WTC11 (cell line): ENCODE measurements around the gene C1QTNF12. TPM values are rescaled to one million over a fixed set of nuclear protein-coding genes. Genes with fewer than 3 reads are reported as not detected.

Experiments used
- ATAC-seq: fragments of 200-7000 bp; cut with Tn5 transposase; 2 replicates; pipeline ENCODE4 v1.10.0; 2021; ENCODE audit warnings: mild to moderate bottlenecking, moderate library complexity
- CTCF ChIA-PET: fragments of 300-600 bp; sonication (Branson Sonifier 250); formaldehyde crosslinking; loops from one replicate; lab custom pipeline; 2021; ENCODE audit warnings: antibody characterized with exemption; lab: Charles Lee
- POLR2A ChIA-PET: fragments of 350-600 bp; sonication (Branson Sonifier 250); formaldehyde crosslinking; loops from one replicate; lab custom pipeline; 2021; ENCODE audit warnings: antibody characterized with exemption; lab: Charles Lee
- DNase-seq: peaks from one replicate; pipeline ENCODE4 v3.0.0; 2021; ENCODE audit warnings: low spot score
- H3K27ac Mint-ChIP-seq: 2 replicates; pipeline ENCODE4 v1.8.0; 2021; ENCODE audit warnings: mixed read lengths
- H3K27me3 Mint-ChIP-seq: 2 replicates; pipeline ENCODE4 v1.8.0; 2021; ENCODE audit warnings: low read depth, mild to moderate bottlenecking, moderate library complexity, mixed read lengths
- H3K36me3 Mint-ChIP-seq: 2 replicates; pipeline ENCODE4 v1.8.0; 2021; ENCODE audit warnings: mixed read lengths
- H3K4me1 Mint-ChIP-seq: 2 replicates; pipeline ENCODE4 v1.8.0; 2022; ENCODE audit warnings: mixed read lengths
- H3K4me3 Mint-ChIP-seq: 2 replicates; pipeline ENCODE4 v1.8.0; 2021; ENCODE audit warnings: mild to moderate bottlenecking, moderate library complexity, mixed read lengths
- H3K9me3 Mint-ChIP-seq: 2 replicates; pipeline ENCODE4 v1.8.0; 2021; ENCODE audit warnings: mixed read lengths
- FOXJ3 ChIP-seq: sonication (generic); formaldehyde crosslinking; IDR thresholded peaks from 2 replicates; pipeline ENCODE4 v1.9.0; 2021; ENCODE audit warnings: missing genetic modification reagents, mild to moderate bottlenecking, borderline replicate concordance
- GRHL2 ChIP-seq: fragments of 250-450 bp; sonication (Bioruptor Pico); IDR thresholded peaks from 2 replicates; pipeline ENCODE4 v1.8.0; 2022; ENCODE audit warnings: mild to moderate bottlenecking, moderate library complexity; ENCODE audit not compliant: insufficient replicate concordance, severe bottlenecking
- HMGXB4 ChIP-seq: sonication (generic); formaldehyde crosslinking; IDR thresholded peaks from 2 replicates; pipeline ENCODE4 v1.8.1; 2023; ENCODE audit warnings: mild to moderate bottlenecking, moderate library complexity, missing genetic modification reagents
- JAZF1 ChIP-seq: fragments of 250-450 bp; sonication (Bioruptor Pico); IDR thresholded peaks from 2 replicates; pipeline ENCODE4 v1.9.0; 2021; ENCODE audit warnings: moderate library complexity, mild to moderate bottlenecking, inconsistent platforms
- NFE2L1 ChIP-seq: sonication (generic); formaldehyde crosslinking; IDR thresholded peaks from 2 replicates; pipeline ENCODE4 v1.8.1; 2023; ENCODE audit warnings: missing genetic modification reagents
- OVOL2 ChIP-seq: fragments of 250-450 bp; sonication (Bioruptor Pico); IDR thresholded peaks from 2 replicates; pipeline ENCODE4 v1.9.0; 2021; ENCODE audit warnings: mild to moderate bottlenecking, borderline replicate concordance
- SP1 ChIP-seq: sonication (generic); formaldehyde crosslinking; conservative IDR thresholded peaks from 2 replicates; pipeline ENCODE4 v1.8.1; 2022; ENCODE audit warnings: missing genetic modification reagents
- USF2 ChIP-seq: sonication (generic); formaldehyde crosslinking; IDR thresholded peaks from 2 replicates; pipeline ENCODE4 v1.8.1; 2023; ENCODE audit warnings: mild to moderate bottlenecking, missing genetic modification reagents, moderate library complexity
- ZNF232 ChIP-seq: sonication (generic); formaldehyde crosslinking; IDR thresholded peaks from 2 replicates; pipeline ENCODE4 v1.8.0; 2022; ENCODE audit warnings: mild to moderate bottlenecking, missing genetic modification reagents
- total RNA-seq: library from RNA; stranded (reverse); gene quantifications from 3 replicates; pipeline ENCODE4 v1.2.3, GENCODE V29; 2021
- TF ChIP-seq, protein P1 (sequence below): fragments of 250-450 bp; sonication (Bioruptor Pico); conservative IDR thresholded peaks from 2 replicates; pipeline ENCODE4 v1.9.0; 2021; ENCODE audit warnings: mild to moderate bottlenecking
- TF ChIP-seq, protein P2 (sequence below): sonication (generic); formaldehyde crosslinking; IDR thresholded peaks from 2 replicates; pipeline ENCODE4 v1.8.1; 2022; ENCODE audit warnings: missing genetic modification reagents, borderline replicate concordance
- TF ChIP-seq, protein P3 (sequence below): fragments of 200-600 bp; IDR thresholded peaks from 2 replicates; pipeline ENCODE4 v1.8.0; 2022; ENCODE audit warnings: antibody characterized with exemption

The C1QTNF12 gene
- total RNA-seq, 1 experiment from 2014 or later, result 10.3 TPM

DNA sequence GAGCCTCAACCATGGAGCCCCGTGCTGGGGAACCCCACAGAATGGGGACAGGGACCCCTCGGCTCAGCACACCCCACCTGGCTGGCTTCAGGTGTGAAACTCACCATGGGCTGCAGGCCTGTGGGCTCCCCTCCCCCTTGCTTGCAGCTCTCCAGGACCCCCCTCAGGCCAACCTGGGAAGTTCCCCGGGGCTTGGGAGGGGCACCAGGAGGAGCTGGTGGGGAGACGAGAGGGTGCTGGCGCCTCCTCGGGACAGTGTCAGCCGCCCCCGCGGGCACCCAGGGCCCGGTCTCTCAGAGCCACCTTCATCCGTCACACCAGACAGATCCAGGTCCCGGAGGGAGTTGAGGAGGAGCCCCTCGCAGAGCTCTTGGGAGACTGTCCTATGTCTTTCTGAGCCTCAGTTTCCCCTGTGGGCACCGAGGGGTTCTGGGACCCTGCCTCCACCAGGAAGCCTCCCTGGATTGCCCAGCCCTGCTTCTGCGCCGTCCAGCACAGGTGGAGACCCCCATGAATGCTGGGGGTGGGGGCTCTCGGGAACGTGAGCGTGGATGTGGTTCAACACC is 39.5 kb downstream of the C1QTNF12 start (continued):
- TF ChIP-seq JAZF1 (CRISPR knock-in tag), result no peak
- TF ChIP-seq, protein P1, sequence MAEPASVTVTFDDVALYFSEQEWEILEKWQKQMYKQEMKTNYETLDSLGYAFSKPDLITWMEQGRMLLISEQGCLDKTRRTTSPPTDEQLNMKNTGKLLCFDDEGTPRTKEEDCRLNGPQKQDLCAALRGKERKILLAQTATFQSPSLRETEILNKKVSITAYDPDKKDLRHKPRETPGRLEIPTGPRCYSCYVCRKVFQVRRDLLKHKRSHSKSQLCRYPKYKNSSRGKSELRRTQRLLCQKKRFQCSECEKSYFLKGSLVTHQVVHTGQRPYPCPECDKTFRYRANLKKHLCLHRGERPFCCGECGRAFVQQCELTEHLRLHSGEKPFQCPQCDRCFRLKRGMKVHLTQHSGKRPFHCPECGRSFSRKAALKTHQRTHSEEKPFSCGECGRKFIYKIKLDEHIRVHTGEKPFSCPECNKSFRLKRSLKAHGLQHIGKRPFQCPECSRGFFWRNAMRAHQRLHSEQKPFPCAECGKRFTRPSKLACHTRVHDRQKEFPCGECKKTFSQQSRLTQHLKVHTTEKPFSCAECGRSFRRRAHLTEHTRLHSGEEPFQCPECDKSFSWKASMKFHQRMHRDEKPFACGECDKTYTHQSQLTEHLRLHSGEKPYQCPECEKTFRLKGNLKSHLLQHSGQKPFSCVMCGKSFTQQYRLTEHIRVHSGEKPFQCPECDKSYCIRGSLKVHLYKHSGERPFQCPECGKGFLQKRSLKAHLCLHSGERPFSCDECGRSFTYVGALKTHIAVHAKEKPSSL (CRISPR knock-in tag), result no peak

- TF ChIP-seq GRHL2 (CRISPR knock-in tag) (no peak), HMGXB4 (CRISPR knock-in tag) (no peak), OVOL2 (CRISPR knock-in tag) (no peak), NFE2L1 (CRISPR knock-in tag) (no peak), SP1 (CRISPR knock-in tag) (0 out of 2 replicates have a peak, but pooled peaks have one; percentile 23)
- TF ChIP-seq, protein P2, sequence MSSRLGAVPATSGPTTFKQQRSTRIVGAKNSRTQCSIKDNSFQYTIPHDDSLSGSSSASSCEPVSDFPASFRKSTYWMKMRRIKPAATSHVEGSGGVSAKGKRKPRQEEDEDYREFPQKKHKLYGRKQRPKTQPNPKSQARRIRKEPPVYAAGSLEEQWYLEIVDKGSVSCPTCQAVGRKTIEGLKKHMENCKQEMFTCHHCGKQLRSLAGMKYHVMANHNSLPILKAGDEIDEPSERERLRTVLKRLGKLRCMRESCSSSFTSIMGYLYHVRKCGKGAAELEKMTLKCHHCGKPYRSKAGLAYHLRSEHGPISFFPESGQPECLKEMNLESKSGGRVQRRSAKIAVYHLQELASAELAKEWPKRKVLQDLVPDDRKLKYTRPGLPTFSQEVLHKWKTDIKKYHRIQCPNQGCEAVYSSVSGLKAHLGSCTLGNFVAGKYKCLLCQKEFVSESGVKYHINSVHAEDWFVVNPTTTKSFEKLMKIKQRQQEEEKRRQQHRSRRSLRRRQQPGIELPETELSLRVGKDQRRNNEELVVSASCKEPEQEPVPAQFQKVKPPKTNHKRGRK (CRISPR knock-in tag), result no peak
- TF ChIP-seq, protein P3, sequence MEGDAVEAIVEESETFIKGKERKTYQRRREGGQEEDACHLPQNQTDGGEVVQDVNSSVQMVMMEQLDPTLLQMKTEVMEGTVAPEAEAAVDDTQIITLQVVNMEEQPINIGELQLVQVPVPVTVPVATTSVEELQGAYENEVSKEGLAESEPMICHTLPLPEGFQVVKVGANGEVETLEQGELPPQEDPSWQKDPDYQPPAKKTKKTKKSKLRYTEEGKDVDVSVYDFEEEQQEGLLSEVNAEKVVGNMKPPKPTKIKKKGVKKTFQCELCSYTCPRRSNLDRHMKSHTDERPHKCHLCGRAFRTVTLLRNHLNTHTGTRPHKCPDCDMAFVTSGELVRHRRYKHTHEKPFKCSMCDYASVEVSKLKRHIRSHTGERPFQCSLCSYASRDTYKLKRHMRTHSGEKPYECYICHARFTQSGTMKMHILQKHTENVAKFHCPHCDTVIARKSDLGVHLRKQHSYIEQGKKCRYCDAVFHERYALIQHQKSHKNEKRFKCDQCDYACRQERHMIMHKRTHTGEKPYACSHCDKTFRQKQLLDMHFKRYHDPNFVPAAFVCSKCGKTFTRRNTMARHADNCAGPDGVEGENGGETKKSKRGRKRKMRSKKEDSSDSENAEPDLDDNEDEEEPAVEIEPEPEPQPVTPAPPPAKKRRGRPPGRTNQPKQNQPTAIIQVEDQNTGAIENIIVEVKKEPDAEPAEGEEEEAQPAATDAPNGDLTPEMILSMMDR, result no peak
- H3K36me3 Mint-ChIP-seq, result no peaks in the 10 kb centered on the region
- CTCF ChIA-PET, result interaction anchor here (1.1 to 3.1 kb wide), 5 partner anchors 32 to 90 kb away, joined by 4 to 17 read pairs (median 9); partner anchors contain the start of genes C1orf159 and TTLL10
- H3K9me3 Mint-ChIP-seq, result no peaks in the 10 kb centered on the region
- H3K27me3 Mint-ChIP-seq, result peaks cover 4% of the 10 kb centered on the region
- DNase-seq (peak; percentile 57), ATAC-seq (peak; percentile 56)
- H3K4me1 Mint-ChIP-seq, result no peaks in the 10 kb centered on the region
- POLR2A ChIA-PET, result interaction anchor here (1.0 kb wide), 1 partner anchor 33 kb away, joined by 3 read pairs; the partner anchor contains the start of gene TTLL10
- H3K4me3 Mint-ChIP-seq, result peak within 1 kb of the TSS; percentile 40
- no peak within 1 kb of the TSS for H3K27ac Mint-ChIP-seq
These were observed 40.1 kb downstream of the C1QTNF12 start, which contains the start of gene TNFRSF18 for GRCh38 chr1:1206376-1206965. Gene TNFRSF18, minus strand, starts transcription at chr1:1206592. Its CDS starts 21 bp downstream, at chr1:1206571.

GRCh38 chr1:1205769-1206375 is 40.6 kb downstream of the C1QTNF12 start:
- ATAC-seq (peak; percentile 8; the same call in 1 of the 2 replicates), DNase-seq (no peak)
- CTCF ChIA-PET, result interaction anchor here (0.8 to 3.1 kb wide), 5 partner anchors 31 to 86 kb away, joined by 4 to 17 read pairs (median 9); partner anchors contain the start of gene TTLL10
- Mint-ChIP-seq H3K27ac (no peak overlapping the region), H3K4me3 (0 out of 2 replicates have a peak overlapping the region, but pooled peaks have one; percentile 40), H3K27me3 (peaks cover 4% of the 10 kb centered on the region), H3K36me3 (no peaks in the 10 kb centered on the region), H3K9me3 (no peaks in the 10 kb centered on the region), H3K4me1 (no peaks in the 10 kb centered on the region)
- POLR2A ChIA-PET, result no interaction called here
- peak; percentile 47; the same call in 1 of the 2 replicates for TF ChIP-seq SP1 (CRISPR knock-in tag)
- TF ChIP-seq ZNF232 (CRISPR knock-in tag), result no peak
- TF ChIP-seq, protein P1 (CRISPR knock-in tag), result no peak
- TF ChIP-seq USF2, result no peak
- no peak for TF ChIP-seq FOXJ3
